ENCODE results near the gene SCNN1A.

SCNN1A gene

GRCh38 chr12:6332459-6332858 is 42.9 kb downstream of the SCNN1A start:
- no peak for DNase-seq (ENCODE audit: low read depth)

GRCh38 chr12:6330999-6331714 is 44.2 kb downstream of the SCNN1A start:
- DNase-seq (ENCODE audit: low read depth) = no peak

GRCh38 chr12:6330192-6330591 is 45.2 kb downstream of the SCNN1A start:
- no peak for DNase-seq (ENCODE audit: low read depth)

GRCh38 chr12:6329703-6330064 is 45.7 kb downstream of the SCNN1A start:
- no peak for DNase-seq (ENCODE audit: low read depth)

GRCh38 chr12:6328945-6329702 is 46.2 kb downstream of the SCNN1A start:
- DNase-seq (ENCODE audit: low read depth) = no peak

- DNase-seq (ENCODE audit: low read depth) = no peak
Measured at GRCh38 chr12:6328045-6328779, 47.2 kb downstream of the SCNN1A start.

- no peak for DNase-seq (ENCODE audit: low read depth)
Measured at GRCh38 chr12:6327229-6328041, 47.9 kb downstream of the SCNN1A start.

- no peak for DNase-seq (ENCODE audit: low read depth)
Measured at GRCh38 chr12:6326316-6327228, 48.8 kb downstream of the SCNN1A start.

- no peak for DNase-seq (ENCODE audit: low read depth)
Measured at GRCh38 chr12:6324936-6325750, 50.2 kb downstream of the SCNN1A start.

- no peak for DNase-seq (ENCODE audit: low read depth)
Measured at GRCh38 chr12:6323995-6324711, 51.2 kb downstream of the SCNN1A start.

- DNase-seq (ENCODE audit: low read depth) = no peak
Measured at GRCh38 chr12:6323340-6323994, 51.9 kb downstream of the SCNN1A start.

- DNase-seq (ENCODE audit: low read depth) = no peak
Measured at GRCh38 chr12:6322969-6323339, 52.4 kb downstream of the SCNN1A start.

GRCh38 chr12:6322352-6322751 is 53.0 kb downstream of the SCNN1A start:
- no peak for DNase-seq (ENCODE audit: low read depth)

GRCh38 chr12:6321905-6322304 is 53.5 kb downstream of the SCNN1A start:
- no peak for DNase-seq (ENCODE audit: low read depth)

GRCh38 chr12:6319446-6319845 is 55.9 kb downstream of the SCNN1A start:
- no peak for DNase-seq (ENCODE audit: low read depth)

- DNase-seq (ENCODE audit: low read depth) = no peak
Measured at GRCh38 chr12:6318440-6318879, 56.9 kb downstream of the SCNN1A start.

GRCh38 chr12:6317693-6318439 is 57.5 kb downstream of the SCNN1A start:
- no peak for DNase-seq (ENCODE audit: low read depth)
